Measurements from ENCODE around the gene ACBD3.

ACBD3 gene

GRCh38 chr1:226125097-226125630, 61.4 kb downstream of the ACBD3 start:
- peaks cover 4% of the 10 kb centered on the region for H3K27me3 ChIP-seq (ENCODE audit: insufficient read depth, low read length)
- H3K4me1 ChIP-seq (ENCODE audit: insufficient read depth, low read length), result peaks cover 23% of the 10 kb centered on the region
- no peak overlapping the region for H2AFZ ChIP-seq (ENCODE audit: low read depth, low read length)
- peak overlapping the region; percentile 4 for H3K4me3 ChIP-seq (ENCODE audit: low read length)
- H3K36me3 ChIP-seq (ENCODE audit: insufficient read depth, low read length), result no peaks in the 10 kb centered on the region
- no peaks in the 10 kb centered on the region for H3K9me3 ChIP-seq (ENCODE audit: low read length)

DNA sequence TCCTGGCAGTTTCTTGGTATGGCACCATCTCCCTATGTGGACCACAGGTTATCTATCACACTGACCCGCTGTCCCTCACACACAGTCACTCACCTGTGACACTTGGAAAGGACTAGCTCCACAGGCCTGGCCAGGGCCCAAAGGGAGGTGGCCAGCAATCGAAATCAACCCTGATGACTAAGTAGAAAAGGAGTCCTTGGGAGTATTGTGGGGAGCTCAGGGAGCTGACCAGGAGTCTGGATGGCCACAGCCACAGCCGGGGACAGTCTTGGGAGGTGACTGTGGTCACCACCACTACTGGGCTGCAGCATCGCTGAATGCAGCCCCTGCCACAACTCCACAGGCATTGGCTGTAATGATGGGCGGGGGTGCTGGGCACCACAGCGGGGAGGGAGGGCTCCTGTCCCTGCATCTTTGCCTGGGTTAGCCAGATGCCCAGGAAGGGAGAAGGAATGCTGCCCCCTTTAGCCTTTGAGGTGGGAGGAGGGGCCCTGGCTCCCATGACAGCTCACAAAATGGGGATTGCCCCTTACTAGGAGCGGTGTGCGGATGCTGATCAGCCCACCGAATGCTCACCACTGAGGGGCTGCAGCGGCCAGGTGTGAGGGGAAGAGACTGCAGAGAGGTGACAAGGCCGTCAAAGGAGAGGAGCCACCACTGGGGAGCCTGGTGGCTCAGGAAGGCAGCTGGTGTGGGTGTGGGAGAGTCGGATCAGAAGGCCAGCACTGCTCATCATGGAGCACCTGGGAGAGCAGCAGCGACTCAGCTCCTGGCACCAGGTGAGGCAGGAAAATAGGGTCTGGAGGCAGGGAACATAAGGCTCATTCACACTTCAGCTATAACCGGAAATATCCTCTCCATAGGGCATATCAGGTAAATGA, 62.7 kb downstream of the ACBD3 start:
- H3K36me3 ChIP-seq (ENCODE audit: insufficient read depth, low read length), result no peaks in the 10 kb centered on the region
- no peak overlapping the region for H3K4me3 ChIP-seq (ENCODE audit: low read length)
- no peaks in the 10 kb centered on the region for H3K9me3 ChIP-seq (ENCODE audit: low read length)
- peaks cover 23% of the 10 kb centered on the region for H3K4me1 ChIP-seq (ENCODE audit: insufficient read depth, low read length)
- no peak overlapping the region for H2AFZ ChIP-seq (ENCODE audit: low read depth, low read length)
- peaks cover 5% of the 10 kb centered on the region for H3K27me3 ChIP-seq (ENCODE audit: insufficient read depth, low read length)

DNA sequence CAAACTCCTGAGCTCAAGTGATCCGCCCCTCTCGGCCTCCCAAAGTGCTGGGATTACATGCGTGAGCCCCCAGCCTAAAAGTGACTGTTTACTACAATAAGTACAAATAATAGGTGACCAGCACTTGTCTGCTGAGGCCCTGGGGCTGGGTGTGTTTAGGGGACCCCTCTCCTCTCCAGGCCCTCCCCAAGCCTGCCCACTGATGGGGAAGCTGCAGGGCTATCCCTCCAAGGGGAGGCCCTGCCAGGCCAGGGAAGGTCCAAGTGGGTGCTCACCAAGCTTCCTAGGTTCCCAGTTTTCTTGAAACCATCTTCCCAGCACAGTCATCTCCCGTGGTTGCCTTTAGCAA, 63.4 kb downstream of the ACBD3 start:
- no peak overlapping the region for H2AFZ ChIP-seq (ENCODE audit: low read depth, low read length)
- H3K4me3 ChIP-seq (ENCODE audit: low read length), result no peak overlapping the region
- no peaks in the 10 kb centered on the region for H3K36me3 ChIP-seq (ENCODE audit: insufficient read depth, low read length)
- peaks cover 21% of the 10 kb centered on the region for H3K4me1 ChIP-seq (ENCODE audit: insufficient read depth, low read length)
- H3K9me3 ChIP-seq (ENCODE audit: low read length), result no peaks in the 10 kb centered on the region
- peaks cover 10% of the 10 kb centered on the region for H3K27me3 ChIP-seq (ENCODE audit: insufficient read depth, low read length)

- H3K4me1 ChIP-seq (ENCODE audit: insufficient read depth, low read length), result peaks cover 13% of the 10 kb centered on the region
- peak overlapping the region; percentile 78 for H3K4me3 ChIP-seq (ENCODE audit: low read length)
- peak overlapping the region; percentile 84 for H2AFZ ChIP-seq (ENCODE audit: low read depth, low read length)
- no peaks in the 10 kb centered on the region for H3K9me3 ChIP-seq (ENCODE audit: low read length)
- no peaks in the 10 kb centered on the region for H3K36me3 ChIP-seq (ENCODE audit: insufficient read depth, low read length)
- H3K27me3 ChIP-seq (ENCODE audit: insufficient read depth, low read length), result peaks cover 10% of the 10 kb centered on the region
Measured at GRCh38 chr1:226121587-226122400, 64.7 kb downstream of the ACBD3 start.

- H3K27me3 ChIP-seq (ENCODE audit: insufficient read depth, low read length), result peaks cover 10% of the 10 kb centered on the region
- H3K4me3 ChIP-seq (ENCODE audit: low read length), result peak overlapping the region; percentile 78
- H3K36me3 ChIP-seq (ENCODE audit: insufficient read depth, low read length), result no peaks in the 10 kb centered on the region
- peaks cover 13% of the 10 kb centered on the region for H3K4me1 ChIP-seq (ENCODE audit: insufficient read depth, low read length)
- no peaks in the 10 kb centered on the region for H3K9me3 ChIP-seq (ENCODE audit: low read length)
- H2AFZ ChIP-seq (ENCODE audit: low read depth, low read length), result no peak overlapping the region
Measured at GRCh38 chr1:226121049-226121586, 65.4 kb downstream of the ACBD3 start.

- H3K4me1 ChIP-seq (ENCODE audit: insufficient read depth, low read length), result peaks cover 11% of the 10 kb centered on the region
- no peaks in the 10 kb centered on the region for H3K36me3 ChIP-seq (ENCODE audit: insufficient read depth, low read length)
- no peak overlapping the region for H2AFZ ChIP-seq (ENCODE audit: low read depth, low read length)
- peaks cover 10% of the 10 kb centered on the region for H3K27me3 ChIP-seq (ENCODE audit: insufficient read depth, low read length)
- H3K4me3 ChIP-seq (ENCODE audit: low read length), result no peak overlapping the region
- no peaks in the 10 kb centered on the region for H3K9me3 ChIP-seq (ENCODE audit: low read length)
Measured at GRCh38 chr1:226120398-226120797, 66.1 kb downstream of the ACBD3 start.

DNA sequence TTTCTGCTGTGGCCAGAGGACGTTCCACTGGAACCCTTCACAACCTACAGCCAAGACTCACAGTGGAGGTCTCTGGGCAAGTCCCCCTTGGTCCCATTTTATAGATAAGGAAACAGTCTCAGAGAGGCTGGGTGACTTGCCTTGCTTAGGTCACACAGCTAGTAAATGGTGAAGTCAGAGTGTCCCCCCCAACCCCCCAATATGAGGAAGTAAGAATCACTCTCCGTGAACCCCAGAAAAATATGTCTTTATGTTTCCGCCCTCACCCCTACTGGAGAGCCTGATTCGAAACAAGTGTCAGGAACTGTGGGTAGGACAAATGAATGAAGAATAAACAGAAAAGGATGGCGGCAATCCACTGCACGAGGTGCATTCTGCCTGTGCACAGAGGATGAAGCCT, 67.4 kb downstream of the ACBD3 start:
- H2AFZ ChIP-seq (ENCODE audit: low read depth, low read length), result no peak overlapping the region

GRCh38 chr1:226118357-226118756, 68.2 kb downstream of the ACBD3 start:
- Histone ChIP-seq H3K27me3 (ENCODE audit: insufficient read depth, low read length) (peaks cover 6% of the 10 kb centered on the region), H2AFZ (ENCODE audit: low read depth, low read length) (no peak overlapping the region), H3K4me3 (ENCODE audit: low read length) (no peak overlapping the region)

More for the DNA sequence above, 67.4 kb downstream of the ACBD3 start:
- H3K36me3 ChIP-seq (ENCODE audit: insufficient read depth, low read length), result no peaks in the 10 kb centered on the region
- H3K9me3 ChIP-seq (ENCODE audit: low read length), result no peaks in the 10 kb centered on the region
- no peak overlapping the region for H3K4me3 ChIP-seq (ENCODE audit: low read length)
- peaks cover 10% of the 10 kb centered on the region for H3K4me1 ChIP-seq (ENCODE audit: insufficient read depth, low read length)
- peaks cover 9% of the 10 kb centered on the region for H3K27me3 ChIP-seq (ENCODE audit: insufficient read depth, low read length)

DNA sequence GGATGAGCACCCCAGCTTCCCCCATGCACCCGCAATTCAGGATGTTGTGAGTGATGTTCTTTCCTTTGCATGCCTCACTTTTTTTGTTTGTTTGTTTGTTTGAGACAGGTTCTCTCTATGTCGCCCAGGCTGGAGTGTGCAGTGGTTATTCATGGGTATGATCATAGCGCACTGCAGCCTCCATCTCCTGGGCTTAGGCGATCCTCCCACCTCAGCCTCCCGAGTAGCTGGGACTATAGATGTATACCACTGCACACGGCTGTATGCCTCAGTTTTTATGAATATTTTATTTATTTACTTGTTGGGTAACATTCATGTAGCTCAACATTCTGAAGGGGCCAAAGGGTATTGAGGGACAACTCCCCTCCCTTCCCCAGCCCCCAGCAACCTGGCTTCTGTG, 69.2 kb downstream of the ACBD3 start:
- no peak overlapping the region for H2AFZ ChIP-seq (ENCODE audit: low read depth, low read length)

More at GRCh38 chr1:226118357-226118756, 68.2 kb downstream of the ACBD3 start:
- peaks cover 10% of the 10 kb centered on the region for H3K4me1 ChIP-seq (ENCODE audit: insufficient read depth, low read length)
- H3K9me3 ChIP-seq (ENCODE audit: low read length), result no peaks in the 10 kb centered on the region
- H3K36me3 ChIP-seq (ENCODE audit: insufficient read depth, low read length), result no peaks in the 10 kb centered on the region

GRCh38 chr1:226116673-226117072, 69.9 kb downstream of the ACBD3 start:
- Histone ChIP-seq H3K4me1 (ENCODE audit: insufficient read depth, low read length) (peaks cover 16% of the 10 kb centered on the region), H3K27me3 (ENCODE audit: insufficient read depth, low read length) (peaks cover 6% of the 10 kb centered on the region), H2AFZ (ENCODE audit: low read depth, low read length) (no peak overlapping the region), H3K36me3 (ENCODE audit: insufficient read depth, low read length) (no peaks in the 10 kb centered on the region), H3K4me3 (ENCODE audit: low read length) (no peak overlapping the region), H3K9me3 (ENCODE audit: low read length) (no peaks in the 10 kb centered on the region)

More for the DNA sequence above, 69.2 kb downstream of the ACBD3 start:
- H3K9me3 ChIP-seq (ENCODE audit: low read length), result no peaks in the 10 kb centered on the region
- H3K4me1 ChIP-seq (ENCODE audit: insufficient read depth, low read length), result peaks cover 9% of the 10 kb centered on the region
- H3K27me3 ChIP-seq (ENCODE audit: insufficient read depth, low read length), result peaks cover 6% of the 10 kb centered on the region
- H3K36me3 ChIP-seq (ENCODE audit: insufficient read depth, low read length), result no peaks in the 10 kb centered on the region
- H3K4me3 ChIP-seq (ENCODE audit: low read length), result no peak overlapping the region

GRCh38 chr1:226112626-226113025, 73.9 kb downstream of the ACBD3 start:
- H3K27me3 ChIP-seq (ENCODE audit: insufficient read depth, low read length), result no peaks in the 10 kb centered on the region
- no peaks in the 10 kb centered on the region for H3K9me3 ChIP-seq (ENCODE audit: low read length)
- H3K4me1 ChIP-seq (ENCODE audit: insufficient read depth, low read length), result peaks cover 31% of the 10 kb centered on the region
- no peaks in the 10 kb centered on the region for H3K36me3 ChIP-seq (ENCODE audit: insufficient read depth, low read length)
- H3K4me3 ChIP-seq (ENCODE audit: low read length), result no peak overlapping the region
- no peak overlapping the region for H2AFZ ChIP-seq (ENCODE audit: low read depth, low read length)

DNA sequence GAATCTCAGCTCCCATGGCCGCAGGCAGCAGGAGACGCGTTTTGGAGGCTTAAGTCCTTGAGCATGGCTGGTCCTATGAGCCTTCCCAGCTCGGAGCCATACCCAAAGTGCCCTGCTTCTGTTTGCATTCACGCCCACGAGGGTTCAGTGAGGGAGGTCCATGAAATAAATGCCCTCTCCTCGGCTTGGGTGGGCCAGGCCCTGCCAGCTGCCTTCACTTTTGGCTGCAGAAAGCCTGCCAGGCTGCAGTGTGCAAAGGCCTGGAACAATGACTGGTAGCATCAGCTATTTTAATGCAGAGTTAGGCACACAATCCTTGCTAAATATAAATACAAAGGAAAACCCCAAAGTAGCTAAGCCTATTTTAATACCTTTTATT, 74.7 kb downstream of the ACBD3 start:
- no peak overlapping the region for H2AFZ ChIP-seq (ENCODE audit: low read depth, low read length)

More for the DNA sequence above, 74.7 kb downstream of the ACBD3 start:
- Histone ChIP-seq H3K27me3 (ENCODE audit: insufficient read depth, low read length) (no peaks in the 10 kb centered on the region), H3K36me3 (ENCODE audit: insufficient read depth, low read length) (no peaks in the 10 kb centered on the region), H3K4me3 (ENCODE audit: low read length) (no peak overlapping the region), H3K9me3 (ENCODE audit: low read length) (no peaks in the 10 kb centered on the region), H3K4me1 (ENCODE audit: insufficient read depth, low read length) (peaks cover 31% of the 10 kb centered on the region)

Measured in neuron (in vitro differentiated cells).